GM19395 (cell line): Measurements from ENCODE around the gene PITHD1.
"Not testable (repeated sequence)": the region's sequence is repeated elsewhere in the genome, so short reads cannot be mapped to it uniquely, and the experiment has no call there.

Source experiments
- ATAC-seq: cut with Tn5 transposase; IDR thresholded peaks from one replicate; pipeline ENCODE4 v1.9.1; 2021; ENCODE audit warnings: mild to moderate bottlenecking, moderate library complexity; ENCODE audit not compliant: unreplicated experiment

The PITHD1 gene

GRCh38 chr1:23823767-23824166 is 45.5 kb downstream of the PITHD1 start:
- no peak for ATAC-seq

- ATAC-seq, result no peak
These were observed 46.5 kb downstream of the PITHD1 start for GRCh38 chr1:23824711-23825075.

GRCh38 chr1:23825076-23825761 is 47.0 kb downstream of the PITHD1 start, which contains the start of gene HMGCL:
Gene HMGCL, minus strand, starts transcription at chr1:23825429. Its CDS starts 14 bp downstream, at chr1:23825415.
- ATAC-seq, result peak; percentile 73

- peak; percentile 47 for ATAC-seq
These were observed 47.7 kb downstream of the PITHD1 start for GRCh38 chr1:23825762-23826522.

GRCh38 chr1:23826590-23826989 is 48.4 kb downstream of the PITHD1 start:
- ATAC-seq, result not testable (repeated sequence)

- ATAC-seq, result no peak
These were observed 49.5 kb downstream of the PITHD1 start for GRCh38 chr1:23827717-23828116.

- not testable (repeated sequence) for ATAC-seq
These were observed 55.9 kb downstream of the PITHD1 start for GRCh38 chr1:23834156-23834555.

GRCh38 chr1:23836037-23836436 is 57.8 kb downstream of the PITHD1 start:
- no peak for ATAC-seq
